Right lobe of liver (tissue), 6 donors: Measurements from ENCODE around the gene MYOF. TPM values are rescaled to one million over a fixed set of nuclear protein-coding genes. Genes with fewer than 3 reads are reported as not detected.

Source experiments
- ATAC-seq, 4 donors: fragments of 200-7000 bp; cut with Tn5 transposase; one replicate each; pipeline ENCODE4 v1.9.1; 2020; ENCODE audit warnings: mild to moderate bottlenecking in 4 of 4, moderate library complexity in 4 of 4
- DNase-seq, 3 donors: peaks; one replicate each; pipeline ENCODE4 v3.0.0-alpha.2; 2020
- H3K27ac ChIP-seq, 3 donors: fragments of 200-600 bp; one replicate each; pipeline ENCODE4 v1.8.0; 2022
- H3K27me3 ChIP-seq, 2 donors: fragments of 200-600 bp; one replicate each; pipeline ENCODE4 v1.8.0; 2022
- H3K36me3 ChIP-seq, 4 donors: fragments of 200-600 bp; sonication (generic) in 1 of 4; one replicate each; pipeline versions ENCODE4 v1.5.1 to v1.8.0; 2017 to 2022; ENCODE audit warnings: control low read depth in 1 of 4
- H3K4me1 ChIP-seq, 4 donors: fragments of 200-600 bp; sonication (generic) in 1 of 4; one replicate each; pipeline versions ENCODE4 v1.5.1 to v1.8.0; 2017 to 2022; ENCODE audit warnings: control low read depth in 1 of 4
- H3K4me3 ChIP-seq, 3 donors: fragments of 200-600 bp; one replicate each; pipeline ENCODE4 v1.8.0; 2022
- H3K9me3 ChIP-seq, 4 donors: fragments of 200-600 bp; sonication (generic) in 1 of 4; one replicate each; pipeline versions ENCODE4 v1.5.1 to v1.8.0; 2017 to 2022; ENCODE audit warnings: control low read depth in 1 of 4
- CTCF ChIP-seq, 4 donors: fragments of 200-600 bp in 3 of 4; fragments of 450-650 bp in 1 of 4; IDR thresholded peaks; one replicate each; pipeline versions ENCODE4 v1.5.1 to v1.8.0; 2016 to 2022; ENCODE audit warnings: antibody characterized with exemption in 4 of 4, mild to moderate bottlenecking in 2 of 4
- POLR2A ChIP-seq: fragments of 450-650 bp; IDR thresholded peaks from one replicate; pipeline ENCODE4 v1.6.1; 2017; ENCODE audit warnings: antibody characterized with exemption, mild to moderate bottlenecking
- WGBS: methylation state at CpG from one replicate; pipeline ENCODE4 v1.1.6; 2018; ENCODE audit warnings: low coverage, low lambda C conversion rate; ENCODE audit not compliant: insufficient coverage; ENCODE audit errors: missing lambda C conversion rate; 5-methylcytosine and 5-hydroxymethylcytosine counted together
- intact Hi-C, 2 donors: fragments of 100-400 bp; cut with DNase I; formaldehyde crosslinking; loops; one replicate each; pipeline versions ENCODE4 v1.11.2 to v1.14.1; 2022
- total RNA-seq, 6 experiments: library from RNA; depleted of rRNA in 2 of 6; stranded (reverse); fragments of >200 nt in 2 of 6; fragmentation: NEBNext Ultra II Directional in 3 of 6; extraction: Animal tissue kit (Norgen Biotek cat#: 25700) in 3 of 6; gene quantifications; one replicate each; pipeline versions ENCODE4 v1.1.0 to v1.2.4, GENCODE V29; 2016 to 2023
- donor health status: DM: no; HTN: yes; CAD: no.
- donor health status: DM: no; HTN: no; CAD: no.
- donor health status: DM: no; HTN: no; CAD: no.
- donor health status: DM: no; HTN: yes; CAD: no.
- donor health status: DM: no; HTN: yes; CAD: no.

MYOF gene
- total RNA-seq, 6 experiments from 2014 or later = 1.9 to 14.6 (median 3.2) TPM

GRCh38 chr10:93336110-93336509 is 146.0 kb downstream of the MYOF start:
- Histone ChIP-seq H3K27me3 (no peaks in the 10 kb centered on the region), H3K4me1 (no peaks in the 10 kb centered on the region), H3K36me3 (no peaks in the 10 kb centered on the region), H3K4me3 (no peak overlapping the region), H3K9me3 (no peaks in the 10 kb centered on the region), H3K27ac (no peak overlapping the region)
- DNase-seq (no peak), ATAC-seq (no peak)
- 85% methylated on average over 6 of the region's 6 CpGs for WGBS
- intact Hi-C loops = no loop called here
- TF ChIP-seq POLR2A (no peak), CTCF (IDR thresholded peaks at IDR 0.05) (no peak)

GRCh38 chr10:93334901-93335327 is 147.2 kb downstream of the MYOF start:
- H3K9me3 ChIP-seq = no peaks in the 10 kb centered on the region
- TF ChIP-seq CTCF (IDR thresholded peaks at IDR 0.05) (no peak), POLR2A (no peak)
- intact Hi-C loops = no loop called here
- no peak overlapping the region for H3K27ac ChIP-seq
- H3K4me1 ChIP-seq = no peaks in the 10 kb centered on the region
- no peak overlapping the region for H3K4me3 ChIP-seq
- ATAC-seq (no peak), DNase-seq (no peak)
- 89% methylated on average over 6 of the region's 9 CpGs for WGBS
- H3K36me3 ChIP-seq = no peaks in the 10 kb centered on the region
- H3K27me3 ChIP-seq = no peaks in the 10 kb centered on the region

GRCh38 chr10:93334181-93334580 is 148.0 kb downstream of the MYOF start:
- TF ChIP-seq CTCF (IDR thresholded peaks at IDR 0.05) = no peak
- TF ChIP-seq POLR2A = no peak
- no peaks in the 10 kb centered on the region for H3K4me1 ChIP-seq
- H3K4me3 ChIP-seq = no peak overlapping the region
- H3K27ac ChIP-seq = no peak overlapping the region
- no peaks in the 10 kb centered on the region for H3K9me3 ChIP-seq
- DNase-seq (no peak), ATAC-seq (no peak)
- no peaks in the 10 kb centered on the region for H3K36me3 ChIP-seq
- no peaks in the 10 kb centered on the region for H3K27me3 ChIP-seq
- intact Hi-C loops = no loop called here
- 88% methylated on average over 3 of the region's 3 CpGs for WGBS

- no peak for ATAC-seq
- H3K4me1 ChIP-seq = no peaks in the 10 kb centered on the region
- 73% methylated on average over 13 of the region's 15 CpGs for WGBS
- TF ChIP-seq CTCF (IDR thresholded peaks at IDR 0.05) = no peak
- TF ChIP-seq POLR2A = no peak
- H3K4me3 ChIP-seq = no peak overlapping the region
- H3K27ac ChIP-seq = no peak overlapping the region
- intact Hi-C loops = no loop called here
- H3K27me3 ChIP-seq = no peaks in the 10 kb centered on the region
- no peaks in the 10 kb centered on the region for H3K9me3 ChIP-seq
- no peak for DNase-seq
- no peaks in the 10 kb centered on the region for H3K36me3 ChIP-seq
Observed at GRCh38 chr10:93333278-93333978, 148.7 kb downstream of the MYOF start.
